Muscle of back (tissue), 13 donors: ENCODE measurements around the gene DNAH2. TPM values are rescaled to one million over a fixed set of nuclear protein-coding genes. Genes with fewer than 3 reads are reported as not detected.

Experiments used
- DNase-seq, 3 donors: peaks; one replicate each; pipeline versions ENCODE4 v3.0.0 to v3.0.0-alpha.2; 2013
- long read RNA-seq, 9 donors: transcript quantifications; one replicate each; lab custom pipeline, GENCODE V29; 2026
- polyA plus RNA-seq, 10 donors: library from polyadenylated mRNA; unstranded; fragments of 120-200 nt; gene quantifications; one replicate each; pipeline ENCODE4 v1.2.1, GENCODE V29; 2013; ENCODE audit not compliant: insufficient read length in 10 of 10

DNAH2 gene, protein sequence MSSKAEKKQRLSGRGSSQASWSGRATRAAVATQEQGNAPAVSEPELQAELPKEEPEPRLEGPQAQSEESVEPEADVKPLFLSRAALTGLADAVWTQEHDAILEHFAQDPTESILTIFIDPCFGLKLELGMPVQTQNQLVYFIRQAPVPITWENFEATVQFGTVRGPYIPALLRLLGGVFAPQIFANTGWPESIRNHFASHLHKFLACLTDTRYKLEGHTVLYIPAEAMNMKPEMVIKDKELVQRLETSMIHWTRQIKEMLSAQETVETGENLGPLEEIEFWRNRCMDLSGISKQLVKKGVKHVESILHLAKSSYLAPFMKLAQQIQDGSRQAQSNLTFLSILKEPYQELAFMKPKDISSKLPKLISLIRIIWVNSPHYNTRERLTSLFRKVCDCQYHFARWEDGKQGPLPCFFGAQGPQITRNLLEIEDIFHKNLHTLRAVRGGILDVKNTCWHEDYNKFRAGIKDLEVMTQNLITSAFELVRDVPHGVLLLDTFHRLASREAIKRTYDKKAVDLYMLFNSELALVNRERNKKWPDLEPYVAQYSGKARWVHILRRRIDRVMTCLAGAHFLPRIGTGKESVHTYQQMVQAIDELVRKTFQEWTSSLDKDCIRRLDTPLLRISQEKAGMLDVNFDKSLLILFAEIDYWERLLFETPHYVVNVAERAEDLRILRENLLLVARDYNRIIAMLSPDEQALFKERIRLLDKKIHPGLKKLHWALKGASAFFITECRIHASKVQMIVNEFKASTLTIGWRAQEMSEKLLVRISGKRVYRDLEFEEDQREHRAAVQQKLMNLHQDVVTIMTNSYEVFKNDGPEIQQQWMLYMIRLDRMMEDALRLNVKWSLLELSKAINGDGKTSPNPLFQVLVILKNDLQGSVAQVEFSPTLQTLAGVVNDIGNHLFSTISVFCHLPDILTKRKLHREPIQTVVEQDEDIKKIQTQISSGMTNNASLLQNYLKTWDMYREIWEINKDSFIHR (N-terminal part only)
- polyA plus RNA-seq, result 1 to 10 TPM; 2.1 to 7.3 (median 4.6) TPM
- long read RNA-seq, donor 1, result 0 reads
- long read RNA-seq, donor 2, result 0 reads
- long read RNA-seq, donor 3, result 0 reads
- long read RNA-seq, donor 4, result 0 reads
- long read RNA-seq, donor 5, partial matches to known transcripts, result 41 of 41 reads
- long read RNA-seq, donor 5, other reads (novel, unspliced or antisense), result 0 of 41 reads
- long read RNA-seq, donor 6, result 0 reads
- long read RNA-seq, donor 7, result 0 reads
- long read RNA-seq, donor 8, result 0 reads
- long read RNA-seq, donor 9, result 0 reads

DNA sequence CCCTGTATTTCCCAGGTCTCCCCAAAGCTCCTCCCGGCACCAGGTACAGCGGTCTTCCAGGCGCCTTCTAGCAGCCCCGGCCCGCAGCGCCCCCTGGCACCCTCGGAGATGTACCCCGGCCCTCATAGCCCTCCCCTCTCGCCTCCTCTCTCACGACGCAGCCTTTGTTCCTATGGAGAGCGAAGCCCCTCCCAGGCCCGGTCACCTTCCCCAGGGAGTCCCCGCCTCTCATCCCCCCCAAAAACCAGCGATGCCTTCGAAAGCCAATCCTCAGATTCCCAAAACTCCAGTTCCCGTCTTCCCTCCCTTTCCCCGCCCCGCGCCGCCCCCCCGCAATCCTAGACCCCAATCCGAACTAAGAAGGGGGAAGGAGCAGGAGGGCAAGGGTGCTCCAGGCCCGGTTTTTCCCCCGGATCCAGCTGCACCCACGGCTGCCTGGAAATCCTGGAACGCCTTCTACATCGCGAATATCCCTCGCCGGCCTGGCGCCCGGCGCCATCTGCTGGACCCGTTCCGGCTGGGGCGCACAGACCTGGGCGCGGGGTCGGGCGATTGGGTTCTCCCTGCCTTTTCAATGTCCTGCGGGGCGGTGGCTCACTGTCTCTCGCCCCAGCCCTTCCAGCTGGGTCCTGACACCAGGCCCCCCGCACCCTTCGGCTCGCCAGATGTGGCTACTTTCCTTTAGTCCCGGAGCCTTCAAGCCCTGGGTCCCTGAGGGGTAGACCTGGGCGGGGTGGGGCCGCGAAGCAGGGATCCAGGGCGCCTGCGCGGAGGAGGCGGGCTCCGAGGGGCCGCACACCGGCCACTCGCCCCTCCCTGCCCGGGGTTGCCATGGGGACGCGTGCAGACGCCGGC lies at the start of gene DNAH2:
Gene DNAH2 (plus strand): TSS at position 844 of the 855 bp plus-strand sequence. CDS start 1,991 bp downstream, outside the sequence.
- peak; percentile 86 to 95 (median 91) for DNase-seq

GRCh38 chr17:7668482-7668881 lies 49.1 kb upstream of the DNAH2 start:
- no peak for DNase-seq

DNA sequence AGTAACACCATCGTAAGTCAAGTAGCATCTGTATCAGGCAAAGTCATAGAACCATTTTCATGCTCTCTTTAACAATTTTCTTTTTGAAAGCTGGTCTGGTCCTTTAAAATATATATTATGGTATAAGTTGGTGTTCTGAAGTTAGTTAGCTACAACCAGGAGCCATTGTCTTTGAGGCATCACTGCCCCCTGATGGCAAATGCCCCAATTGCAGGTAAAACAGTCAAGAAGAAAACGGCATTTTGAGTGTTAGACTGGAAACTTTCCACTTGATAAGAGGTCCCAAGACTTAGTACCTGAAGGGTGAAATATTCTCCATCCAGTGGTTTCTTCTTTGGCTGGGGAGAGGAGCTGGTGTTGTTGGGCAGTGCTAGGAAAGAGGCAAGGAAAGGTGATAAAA lies 44.3 kb upstream of the DNAH2 start:
- no peak for DNase-seq

GRCh38 chr17:7674934-7675333 lies 42.6 kb upstream of the DNAH2 start:
- no peak for DNase-seq

DNA sequence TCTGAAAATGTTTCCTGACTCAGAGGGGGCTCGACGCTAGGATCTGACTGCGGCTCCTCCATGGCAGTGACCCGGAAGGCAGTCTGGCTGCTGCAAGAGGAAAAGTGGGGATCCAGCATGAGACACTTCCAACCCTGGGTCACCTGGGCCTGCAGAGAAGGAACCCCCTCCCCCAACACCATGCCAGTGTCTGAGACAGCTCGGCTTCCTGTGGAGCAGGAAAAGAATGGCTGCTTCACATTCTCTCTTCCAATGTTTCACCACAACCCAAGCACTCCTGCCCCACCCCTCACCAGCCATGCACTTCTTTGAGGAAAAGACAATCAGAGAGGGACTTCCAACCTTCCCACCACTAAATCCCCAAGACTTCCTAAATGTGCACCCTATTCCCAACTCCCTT lies 41.0 kb upstream of the DNAH2 start:
- no peak for DNase-seq

DNA sequence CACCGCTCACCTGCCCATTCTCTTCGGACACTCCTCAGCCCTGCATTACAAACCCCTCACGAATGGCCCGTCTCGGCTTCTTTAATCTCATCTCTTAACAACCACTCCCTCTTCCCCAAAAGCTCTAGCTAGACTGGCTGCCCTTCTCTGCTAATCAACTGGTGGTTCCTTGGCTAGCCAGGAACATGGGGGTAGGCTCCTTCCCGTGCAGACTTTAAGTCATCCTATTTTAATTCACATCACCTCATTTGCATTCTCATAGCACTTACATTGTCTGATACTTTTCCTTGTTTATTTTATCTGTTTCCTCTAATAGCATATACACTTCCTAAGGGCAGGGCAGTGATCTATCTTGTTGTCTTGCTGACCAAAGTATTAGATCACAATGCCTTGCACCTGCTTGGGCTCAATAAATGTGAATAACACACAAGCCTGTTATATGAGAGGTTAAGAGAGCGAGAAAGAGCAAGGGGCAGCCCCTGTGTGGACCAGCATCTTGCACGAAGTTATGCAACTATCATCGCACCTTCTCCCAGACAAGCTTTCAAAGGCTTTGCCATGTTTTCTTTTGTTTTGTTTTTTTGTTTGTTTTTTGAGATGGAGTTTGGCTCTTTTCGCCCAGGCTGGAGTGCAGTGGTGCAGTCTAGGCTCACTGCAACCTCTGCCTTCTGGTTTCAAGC lies 40.0 kb upstream of the DNAH2 start:
- DNase-seq, result no peak

DNA sequence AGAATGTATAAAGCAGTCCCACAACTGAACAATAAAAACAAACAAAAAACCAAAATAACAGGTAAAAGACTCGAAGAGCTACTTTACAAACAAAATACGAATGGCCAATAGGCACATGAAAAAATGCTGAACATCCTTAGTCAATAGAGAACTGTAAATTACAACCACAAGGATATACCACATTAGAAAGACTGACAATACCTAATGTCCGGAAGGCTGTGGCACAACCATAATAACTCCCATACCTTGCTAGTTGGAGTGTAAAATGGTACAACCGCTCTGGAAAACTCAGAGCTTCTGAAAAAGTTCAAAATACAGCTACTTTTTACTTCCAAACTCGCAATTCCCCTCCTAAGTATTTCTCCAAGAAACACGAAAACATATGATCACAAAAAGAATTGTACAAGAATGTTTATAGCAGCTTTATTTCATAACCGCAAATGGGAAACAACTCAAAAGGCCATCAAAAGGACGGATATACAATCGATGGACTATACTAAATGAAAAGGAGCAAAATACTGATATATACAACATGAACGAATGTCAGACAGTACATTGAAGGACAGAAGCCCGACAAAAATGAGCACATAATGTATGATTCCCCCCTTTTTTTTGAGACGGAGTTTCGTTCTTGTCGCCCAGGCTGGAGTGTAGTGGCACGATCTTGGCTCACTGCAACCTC lies 32.6 kb upstream of the DNAH2 start:
- no peak for DNase-seq

- DNase-seq, result peak; percentile 94 to 98 (median 96)
Observed at GRCh38 chr17:7685533-7686221, 31.9 kb upstream of the DNAH2 start.

DNA sequence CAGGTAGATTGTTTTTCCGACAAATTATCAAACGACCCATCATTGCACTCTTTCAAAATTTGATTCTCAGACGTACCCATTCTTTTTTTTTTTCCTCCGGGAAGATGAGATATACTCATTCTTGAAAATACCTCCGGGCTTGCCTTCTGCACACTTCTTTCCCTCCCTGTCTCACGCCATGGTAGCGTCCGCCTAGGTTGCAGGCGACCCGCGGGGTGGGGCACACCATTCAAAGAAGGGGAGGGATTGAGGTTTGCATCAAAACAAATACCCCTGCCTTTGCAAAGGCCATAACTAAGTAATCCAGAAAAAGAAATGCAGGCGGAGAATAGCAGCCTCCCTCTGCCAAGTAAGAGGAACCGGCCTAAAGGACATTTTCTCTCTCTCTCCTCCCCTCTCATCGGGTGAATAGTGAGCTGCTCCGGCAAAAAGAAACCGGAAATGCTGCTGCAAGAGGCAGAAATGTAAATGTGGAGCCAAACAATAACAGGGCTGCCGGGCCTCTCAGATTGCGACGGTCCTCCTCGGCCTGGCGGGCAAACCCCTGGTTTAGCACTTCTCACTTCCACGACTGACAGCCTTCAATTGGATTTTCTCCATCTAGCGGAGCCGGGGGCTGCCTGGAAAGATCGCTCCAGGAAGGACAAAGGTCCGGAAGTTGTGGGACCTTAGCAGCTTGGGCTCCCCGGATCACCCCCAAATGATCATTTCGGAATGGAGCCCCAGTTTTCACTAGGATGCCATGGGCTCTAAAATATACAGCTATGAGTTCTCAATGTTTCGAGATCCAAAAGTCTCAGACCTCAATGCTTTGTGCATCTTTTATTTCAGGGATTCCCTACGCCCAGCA lies 31.1 kb upstream of the DNAH2 start:
- DNase-seq, result peak in 2 of 3 donors; percentile 93 to 97

GRCh38 chr17:7687072-7687907 lies 30.3 kb upstream of the DNAH2 start, which contains the start of gene TP53:
Gene TP53 (minus strand): TSS chr17:7687490. CDS start chr17:7676594, 10,896 bp downstream.
- peak; percentile 92 to 95 (median 94) for DNase-seq

DNA sequence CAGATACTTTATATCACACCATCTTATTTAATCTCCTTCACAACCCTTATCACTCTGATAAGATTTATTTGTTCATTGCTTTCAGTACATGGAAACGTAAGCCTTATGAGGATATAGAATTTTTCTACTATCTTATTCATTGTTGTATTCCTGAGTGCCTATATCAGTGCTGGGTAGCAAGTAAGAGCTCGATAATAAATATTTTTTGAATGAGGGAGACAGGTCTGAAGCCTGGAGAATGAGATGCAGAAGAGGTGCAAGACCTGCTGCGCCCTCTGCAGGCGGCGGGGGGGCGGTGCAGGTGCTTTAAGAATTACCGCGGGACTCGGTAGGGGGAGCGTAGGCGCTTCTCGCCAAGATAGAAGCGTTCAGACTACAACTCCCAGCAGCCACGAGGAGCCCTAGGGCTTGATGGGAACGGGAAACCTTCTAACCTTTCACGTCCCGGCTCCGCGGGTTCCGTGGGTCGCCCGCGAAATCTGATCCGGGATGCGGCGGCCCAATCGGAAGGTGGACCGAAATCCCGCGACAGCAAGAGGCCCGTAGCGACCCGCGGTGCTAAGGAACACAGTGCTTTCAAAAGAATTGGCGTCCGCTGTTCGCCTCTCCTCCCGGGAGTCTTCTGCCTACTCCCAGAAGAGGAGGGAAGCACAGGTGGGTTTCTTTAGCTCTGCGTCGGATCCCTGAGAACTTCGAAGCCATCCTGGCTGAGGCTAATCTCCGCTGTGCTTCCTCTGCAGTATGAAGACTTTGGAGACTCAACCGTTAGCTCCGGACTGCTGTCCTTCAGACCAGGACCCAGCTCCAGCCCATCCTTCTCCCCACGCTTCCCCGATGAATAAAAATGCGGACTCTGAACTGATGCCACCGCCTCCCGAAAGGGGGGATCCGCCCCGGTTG lies 29.4 kb upstream of the DNAH2 start, which contains the start of gene WRAP53:
Gene WRAP53 (plus strand): TSS at position 570 of the 900 bp plus-strand sequence. CDS start 172 bp downstream, at position 742.
- peak; percentile 98 to 99 (median 99) for DNase-seq

DNA sequence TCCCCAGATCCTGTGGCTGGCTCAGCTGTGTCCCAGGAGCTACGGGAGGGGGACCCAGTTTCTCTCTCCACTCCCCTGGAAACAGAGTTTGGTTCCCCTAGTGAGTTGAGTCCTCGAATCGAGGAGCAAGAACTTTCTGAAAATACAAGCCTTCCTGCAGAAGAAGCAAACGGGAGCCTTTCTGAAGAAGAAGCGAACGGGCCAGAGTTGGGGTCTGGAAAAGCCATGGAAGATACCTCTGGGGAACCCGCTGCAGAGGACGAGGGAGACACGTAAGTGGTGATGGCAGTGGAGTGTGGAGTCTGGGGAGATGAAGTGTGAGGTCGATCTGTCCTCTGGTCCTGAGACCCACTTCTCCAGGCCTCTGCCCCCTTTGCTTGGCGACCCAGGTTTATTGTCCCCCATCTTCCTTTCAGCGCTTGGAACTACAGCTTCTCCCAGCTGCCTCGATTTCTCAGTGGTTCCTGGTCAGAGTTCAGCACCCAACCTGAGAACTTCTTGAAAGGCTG lies 28.7 kb upstream of the DNAH2 start:
- no peak for DNase-seq

GRCh38 chr17:7695586-7695985 lies 22.0 kb upstream of the DNAH2 start:
- no peak for DNase-seq

DNA sequence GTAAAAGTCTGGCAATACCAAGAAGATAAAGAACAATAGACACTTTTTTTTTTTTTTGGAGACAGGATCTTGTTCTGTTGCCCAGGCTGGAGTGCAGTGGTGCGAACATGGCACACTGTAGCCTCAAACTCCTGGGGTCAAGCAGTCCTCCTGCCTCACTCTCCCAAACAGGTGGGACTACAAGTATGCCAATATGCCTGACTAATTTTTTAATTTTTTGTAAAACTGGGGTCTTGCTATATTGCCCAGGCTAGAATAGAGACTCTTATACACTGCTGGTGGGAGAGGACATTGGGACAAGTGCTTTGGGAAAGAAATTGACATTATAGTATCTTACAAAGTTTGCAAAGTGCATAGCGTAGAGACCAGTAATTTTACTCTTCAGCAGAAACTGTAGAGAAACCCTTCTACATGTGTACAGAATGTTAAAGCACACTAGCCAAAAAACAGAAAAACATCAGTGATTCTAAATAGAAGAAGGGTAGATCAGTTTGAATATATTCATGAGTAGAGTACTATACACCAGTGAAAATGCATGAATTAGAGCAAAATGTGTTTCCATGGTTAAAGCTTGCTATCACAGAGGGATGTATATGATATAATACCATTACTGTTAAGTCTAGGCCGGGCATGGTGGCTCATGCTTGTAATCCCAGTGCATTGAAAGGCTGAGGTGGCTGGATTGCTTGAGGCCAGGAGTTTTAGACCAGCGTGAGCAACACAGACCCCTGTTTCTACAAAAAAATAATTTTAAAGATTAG lies 19.5 kb upstream of the DNAH2 start:
- no peak for DNase-seq

GRCh38 chr17:7700510-7700909 lies 17.0 kb upstream of the DNAH2 start:
- no peak for DNase-seq
